Mesodermal cell (in vitro differentiated cells): Measurements from ENCODE around the gene PRDM16.
A peak's percentile ranks its signal among the peaks of the same experiment; 100 is the strongest.

ENCODE experiments used
- H3K27ac ChIP-seq: 2 replicates; pipeline ENCODE4 v1.7.0; 2013; ENCODE audit warnings: mild to moderate bottlenecking, low read depth, low read length, moderate library complexity; ENCODE audit not compliant: severe bottlenecking
- H3K36me3 ChIP-seq: 2 replicates; pipeline ENCODE4 v1.7.1; 2013; ENCODE audit warnings: mild to moderate bottlenecking, low read length, moderate library complexity; ENCODE audit not compliant: control insufficient read depth, insufficient read depth
- H3K4me1 ChIP-seq: one replicate; pipeline ENCODE4 v1.7.1; 2013; ENCODE audit warnings: mild to moderate bottlenecking, low read length; ENCODE audit not compliant: insufficient read depth, control insufficient read depth, poor library complexity, severe bottlenecking
- H3K4me3 ChIP-seq: 2 replicates; pipeline ENCODE4 v1.7.0; 2013; ENCODE audit warnings: low read length, control low read depth, mild to moderate bottlenecking; ENCODE audit not compliant: insufficient read depth, poor library complexity, severe bottlenecking; ENCODE audit errors: extremely low read depth
- H3K9me3 ChIP-seq: 2 replicates; pipeline ENCODE4 v1.7.1; 2013; ENCODE audit warnings: mild to moderate bottlenecking, low read length, moderate library complexity; ENCODE audit not compliant: control insufficient read depth
- WGBS, 2 experiments: methylation state at CpG; one replicate each; pipeline ENCODE4 v1.1.5; 2013; ENCODE audit warnings: missing lambda C conversion rate in 2 of 2; ENCODE audit not compliant: insufficient coverage in 2 of 2; 5-methylcytosine and 5-hydroxymethylcytosine counted together

Gene PRDM16

DNA sequence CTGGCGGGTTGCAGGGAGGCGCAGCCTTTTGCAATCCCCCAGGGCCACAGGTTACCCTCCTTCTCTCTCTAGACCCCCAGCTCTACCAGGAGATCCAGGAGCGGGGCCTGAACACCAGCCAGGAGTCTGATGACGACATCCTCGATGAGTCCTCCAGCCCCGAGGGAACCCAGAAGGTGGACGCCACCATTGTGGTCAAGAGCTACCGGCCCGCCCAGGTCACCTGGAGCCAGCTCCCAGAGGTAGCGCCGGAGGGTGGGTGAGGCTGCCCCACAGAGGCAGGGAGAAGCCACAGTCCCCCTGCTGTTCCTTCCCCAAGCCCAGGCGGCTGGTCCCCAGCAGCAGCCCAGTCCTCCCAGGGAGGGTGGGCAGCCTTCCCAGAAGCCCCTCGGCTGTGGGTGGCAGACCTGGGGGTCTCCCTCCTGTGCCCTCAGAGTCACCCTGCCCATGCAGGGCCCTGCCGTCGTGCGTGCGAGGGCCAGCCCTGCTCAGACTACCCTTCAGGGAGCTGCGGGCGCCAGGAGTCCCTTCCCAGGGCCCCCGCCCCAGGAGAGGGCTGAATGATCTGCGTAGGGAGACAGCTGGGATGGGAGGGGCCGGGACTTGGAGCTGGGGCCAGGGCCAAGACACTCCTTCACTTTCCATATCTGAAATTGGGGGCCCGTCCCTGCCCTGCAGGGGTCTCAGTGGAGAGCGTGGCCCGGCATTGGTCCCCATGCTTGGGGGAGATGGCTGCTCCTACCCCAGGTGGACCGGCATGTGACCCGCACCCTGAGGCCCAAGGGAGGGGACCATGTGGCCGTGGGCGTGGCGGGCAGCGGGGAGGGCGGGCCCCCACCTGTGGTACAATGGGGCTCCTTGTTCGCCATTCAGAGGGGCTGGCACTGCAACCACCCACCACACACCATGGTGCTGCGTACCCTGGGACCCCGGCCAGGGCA lies 398.4 kb downstream of the PRDM16 start:
- WGBS, 2 experiments = 93 to 94% methylated on average over 33 to 34 of the region's 35 CpGs
- H3K4me3 ChIP-seq = no peak overlapping the region
- H3K9me3 ChIP-seq = no peaks in the 10 kb centered on the region
- H3K27ac ChIP-seq = no peak overlapping the region
- H3K4me1 ChIP-seq = peaks cover 15% of the 10 kb centered on the region
- H3K36me3 ChIP-seq = no peaks in the 10 kb centered on the region

DNA sequence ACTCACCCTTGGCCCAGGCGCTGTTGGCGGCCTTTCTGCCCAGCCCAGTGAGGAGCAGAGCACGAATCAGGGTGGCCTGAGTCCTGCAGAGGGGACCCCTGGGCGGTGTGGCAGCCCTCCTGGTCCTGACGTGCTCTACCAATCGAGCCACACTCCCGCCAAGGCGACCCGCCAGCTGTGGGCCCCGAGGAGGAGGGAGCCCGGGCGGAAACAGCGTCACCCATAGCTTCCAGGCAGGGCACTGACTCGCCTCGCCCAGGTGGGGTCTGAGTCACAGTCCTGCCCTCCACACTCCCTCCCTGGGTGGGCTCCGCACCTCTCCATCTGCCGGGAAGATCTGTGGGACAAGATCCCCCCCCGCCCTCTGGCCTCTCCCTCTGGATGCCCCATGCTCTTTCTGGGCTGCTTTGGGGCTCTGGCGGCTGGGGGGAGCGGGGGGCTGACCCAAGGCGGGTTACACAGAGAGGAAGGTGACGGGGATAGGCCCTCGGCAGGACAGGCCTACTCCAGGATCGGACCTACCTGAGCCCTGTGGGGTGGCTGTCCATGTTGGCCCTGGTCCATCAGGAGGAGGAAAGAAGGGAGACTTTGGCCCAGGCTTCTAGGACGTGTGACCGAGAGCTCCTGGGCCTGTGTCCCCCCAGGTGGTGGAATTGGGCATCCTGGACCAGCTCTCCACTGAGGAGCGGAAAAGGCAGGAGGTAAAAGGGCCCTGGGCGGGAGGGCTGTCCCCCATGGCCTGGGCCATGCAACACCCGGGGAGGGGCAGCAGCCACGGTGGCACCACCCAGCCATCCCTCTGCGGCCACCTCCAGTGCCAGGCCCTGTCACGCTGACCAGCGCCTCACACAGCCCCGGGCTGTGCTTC lies 399.5 kb downstream of the PRDM16 start:
- 89 to 92% methylated on average over 28 to 31 of the region's 34 CpGs for WGBS, 2 experiments
- Histone ChIP-seq H3K36me3 (no peaks in the 10 kb centered on the region), H3K4me1 (peaks cover 15% of the 10 kb centered on the region), H3K27ac (no peak overlapping the region), H3K4me3 (no peak overlapping the region), H3K9me3 (no peaks in the 10 kb centered on the region)

DNA sequence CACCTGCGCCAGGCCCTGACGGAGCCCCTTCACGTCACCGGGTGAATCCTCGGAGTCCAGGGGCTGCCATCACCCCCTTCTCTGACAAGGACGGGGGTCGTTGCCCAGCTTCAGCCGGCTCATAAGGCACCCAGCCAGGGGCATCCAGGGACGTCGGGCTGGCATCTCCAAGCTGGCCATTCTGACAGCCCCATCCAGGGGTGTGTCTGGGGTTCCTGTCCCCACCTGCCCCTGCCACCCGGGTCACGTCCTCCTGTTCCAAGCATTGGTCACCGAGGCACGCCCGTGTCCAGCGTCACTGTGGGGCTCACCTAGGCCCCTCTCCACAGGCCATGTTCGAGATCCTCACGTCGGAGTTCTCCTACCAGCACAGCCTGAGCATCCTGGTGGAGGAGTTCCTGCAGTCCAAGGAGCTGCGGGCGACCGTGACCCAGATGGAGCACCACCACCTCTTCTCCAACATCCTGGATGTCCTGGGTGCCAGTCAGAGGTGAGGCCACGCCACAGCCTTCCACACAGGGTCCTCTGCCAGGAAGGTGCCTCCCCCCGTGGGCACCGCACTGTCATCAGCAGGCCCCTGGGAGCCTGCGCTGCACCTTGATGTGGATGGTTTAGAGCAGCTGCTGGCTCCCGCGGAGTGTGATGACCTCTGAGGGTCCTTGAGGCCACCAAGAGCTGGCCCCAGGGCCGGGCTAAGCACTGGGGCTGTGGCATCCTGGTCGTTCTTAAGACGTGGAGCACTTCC lies 400.3 kb downstream of the PRDM16 start:
- Histone ChIP-seq H3K4me3 (no peak overlapping the region), H3K9me3 (no peaks in the 10 kb centered on the region), H3K36me3 (no peaks in the 10 kb centered on the region), H3K27ac (no peak overlapping the region), H3K4me1 (peaks cover 15% of the 10 kb centered on the region)
- 95% methylated on average over 28 to 29 of the region's 31 CpGs for WGBS, 2 experiments

DNA sequence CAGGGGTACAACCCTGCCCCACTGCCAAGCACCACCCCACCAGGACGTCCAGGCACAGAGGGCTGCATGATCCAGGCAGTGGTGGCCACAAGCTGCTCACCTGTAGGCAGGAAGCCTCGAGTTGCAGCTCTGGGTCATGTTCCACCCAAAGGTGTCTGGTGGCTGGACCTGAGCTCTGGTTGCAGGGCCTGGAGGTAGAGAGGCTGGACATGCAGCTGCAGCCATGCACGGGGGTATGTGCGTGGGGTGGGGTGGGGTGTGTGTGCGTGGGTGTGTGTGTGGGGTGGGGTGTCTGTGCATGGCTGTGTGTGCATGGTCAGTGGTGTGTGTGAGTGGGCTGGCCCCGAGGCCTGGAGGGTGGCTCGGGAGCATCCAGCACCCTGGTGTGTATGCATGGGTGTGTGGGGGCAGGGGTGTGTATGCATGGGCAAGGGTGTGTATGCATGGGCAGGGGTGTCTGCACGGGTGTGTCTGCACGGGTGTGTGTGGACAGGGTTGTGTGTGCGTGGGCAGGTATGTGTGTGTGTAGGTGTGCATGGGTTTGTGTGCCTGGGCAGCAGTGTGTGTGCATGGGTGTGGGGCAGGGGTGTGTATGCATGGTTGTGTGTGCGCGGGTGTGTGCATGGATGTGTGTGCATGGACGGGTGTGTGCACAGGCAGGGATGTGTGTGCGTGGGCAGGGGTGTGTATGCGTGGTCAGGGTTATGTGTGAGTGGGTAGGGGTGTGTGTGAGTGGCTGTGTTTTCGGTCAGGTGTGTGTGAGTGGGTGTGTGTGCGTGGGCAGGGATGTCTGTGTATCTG lies 401.0 kb downstream of the PRDM16 start:
- Histone ChIP-seq H3K36me3 (no peaks in the 10 kb centered on the region), H3K4me3 (no peak overlapping the region), H3K27ac (no peak overlapping the region), H3K9me3 (no peaks in the 10 kb centered on the region), H3K4me1 (peaks cover 15% of the 10 kb centered on the region)
- 92 to 99% methylated on average over 11 to 17 of the region's 17 CpGs for WGBS, 2 experiments

DNA sequence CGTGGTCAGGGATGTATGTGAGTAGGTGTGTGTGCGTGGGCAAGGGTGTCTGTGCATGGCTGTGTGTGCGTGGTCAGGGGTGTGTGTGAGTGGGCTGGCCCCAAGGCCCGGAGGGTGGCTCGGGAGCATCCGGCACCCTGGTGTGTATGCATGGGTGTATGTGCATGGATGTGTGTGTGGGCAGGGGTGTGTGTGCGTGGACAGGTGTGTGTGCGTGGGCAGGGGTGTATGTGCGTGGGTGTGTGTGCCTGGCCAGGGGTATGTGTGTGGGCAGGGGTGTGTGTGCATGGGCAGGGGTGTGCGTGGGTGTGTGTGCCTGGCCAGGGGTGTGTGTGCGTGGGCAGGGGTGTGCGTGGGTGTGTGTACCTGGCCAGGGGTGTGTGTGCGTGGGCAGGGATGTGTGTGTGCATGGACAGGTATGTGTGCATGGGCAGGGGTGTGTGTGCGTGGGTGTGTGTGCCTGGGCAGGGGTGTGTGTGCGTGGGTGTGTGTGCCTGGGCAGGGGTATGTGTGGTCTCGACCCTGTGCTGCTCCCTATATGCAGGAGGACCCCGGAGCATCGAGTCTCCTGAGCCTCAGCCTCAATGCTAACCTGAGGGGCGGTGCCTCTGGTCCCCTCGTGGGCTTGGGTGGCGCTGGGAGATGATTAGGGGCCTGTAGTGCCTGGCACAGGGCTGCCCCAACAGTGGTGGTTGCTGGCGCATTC lies 401.8 kb downstream of the PRDM16 start:
- Histone ChIP-seq H3K4me3 (no peak overlapping the region), H3K27ac (peak overlapping the region; percentile 98), H3K9me3 (no peaks in the 10 kb centered on the region), H3K36me3 (no peaks in the 10 kb centered on the region), H3K4me1 (peaks cover 15% of the 10 kb centered on the region)
- WGBS, 2 experiments = 78 to 83% methylated on average over 16 to 20 of the region's 22 CpGs

DNA sequence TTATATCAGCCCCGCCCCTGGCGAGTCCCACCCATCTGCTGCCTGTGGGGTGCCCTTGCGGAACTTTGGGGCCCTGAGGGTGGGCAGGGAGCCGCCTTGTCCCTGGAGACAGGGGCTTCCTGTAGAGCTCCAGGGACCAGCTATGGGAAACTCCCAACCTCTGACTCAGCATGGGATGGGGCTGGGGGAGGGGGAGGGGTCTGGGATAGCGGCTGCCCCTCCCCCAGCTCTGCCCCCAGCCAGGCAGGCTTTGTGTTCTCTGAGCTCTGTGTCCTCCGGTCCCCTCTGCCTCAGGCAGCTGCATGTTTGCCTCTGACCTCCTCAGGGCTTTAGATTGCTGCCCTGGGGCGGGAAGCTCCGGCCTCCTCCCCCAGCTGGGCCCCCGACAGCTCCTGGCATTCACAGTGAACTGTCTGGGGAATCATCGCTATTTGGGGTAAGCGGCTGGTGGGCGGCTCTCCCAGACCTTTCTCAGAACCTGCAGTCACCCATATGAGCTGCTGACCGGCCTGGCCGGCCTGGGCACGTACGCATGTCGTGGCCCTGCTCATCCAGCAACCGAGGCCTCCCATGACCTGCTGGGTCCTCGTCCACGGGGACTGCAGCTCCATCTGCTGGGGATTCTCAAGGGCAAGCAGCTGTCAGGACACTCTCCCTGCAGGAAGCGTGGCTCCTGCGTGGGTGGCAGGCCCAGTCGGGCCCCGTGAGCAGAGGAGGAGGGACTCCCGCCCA lies 402.5 kb downstream of the PRDM16 start:
- Histone ChIP-seq H3K9me3 (no peaks in the 10 kb centered on the region), H3K36me3 (no peaks in the 10 kb centered on the region), H3K4me3 (peak overlapping the region; percentile 22), H3K27ac (peak overlapping the region; percentile 98), H3K4me1 (peaks cover 15% of the 10 kb centered on the region)
- 16 to 17% methylated on average over 21 of the region's 25 CpGs for WGBS, 2 experiments

DNA sequence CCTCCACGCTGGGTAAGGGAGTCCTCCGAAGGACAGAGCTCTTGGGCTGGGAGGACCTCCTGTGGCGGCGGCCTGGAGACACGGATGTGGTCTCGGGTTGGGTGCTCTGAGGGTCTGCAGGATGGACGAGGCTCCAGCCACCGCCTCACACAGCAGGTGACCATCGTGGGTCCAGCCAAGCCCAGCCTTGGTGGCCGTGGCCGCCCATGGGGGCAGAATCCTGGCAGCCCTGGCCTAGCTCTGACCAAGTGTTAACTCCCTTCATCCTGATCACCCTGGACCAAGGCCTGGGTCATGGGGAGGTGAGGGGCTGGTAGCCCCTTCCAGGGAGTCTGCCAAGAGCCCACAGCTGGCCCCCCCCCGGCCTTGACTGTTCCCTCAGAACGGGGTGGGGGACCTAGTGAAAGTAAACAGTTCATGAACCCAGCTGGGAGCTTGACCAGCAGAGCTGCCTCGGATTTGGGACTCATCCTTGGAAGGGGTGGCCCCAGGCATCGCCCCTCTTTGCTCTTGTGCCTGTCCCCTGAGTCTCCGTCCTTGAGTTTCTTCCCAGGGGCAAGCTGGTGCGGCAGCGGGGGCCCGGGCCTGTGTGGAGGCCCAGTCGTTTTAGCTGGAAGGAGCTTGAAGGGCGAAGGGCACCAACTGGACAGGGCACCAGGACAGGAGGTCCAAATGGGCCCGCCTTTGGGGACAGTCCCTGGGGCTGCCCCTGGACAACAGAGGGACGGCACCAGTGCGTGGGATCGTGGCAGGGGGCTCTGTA lies 403.3 kb downstream of the PRDM16 start:
- no peaks in the 10 kb centered on the region for H3K36me3 ChIP-seq
- 86 to 87% methylated on average over 22 to 25 of the region's 25 CpGs for WGBS, 2 experiments
- peaks cover 15% of the 10 kb centered on the region for H3K4me1 ChIP-seq
- no peaks in the 10 kb centered on the region for H3K9me3 ChIP-seq
- H3K4me3 ChIP-seq = no peak overlapping the region
- H3K27ac ChIP-seq = peak overlapping the region; percentile 98

DNA sequence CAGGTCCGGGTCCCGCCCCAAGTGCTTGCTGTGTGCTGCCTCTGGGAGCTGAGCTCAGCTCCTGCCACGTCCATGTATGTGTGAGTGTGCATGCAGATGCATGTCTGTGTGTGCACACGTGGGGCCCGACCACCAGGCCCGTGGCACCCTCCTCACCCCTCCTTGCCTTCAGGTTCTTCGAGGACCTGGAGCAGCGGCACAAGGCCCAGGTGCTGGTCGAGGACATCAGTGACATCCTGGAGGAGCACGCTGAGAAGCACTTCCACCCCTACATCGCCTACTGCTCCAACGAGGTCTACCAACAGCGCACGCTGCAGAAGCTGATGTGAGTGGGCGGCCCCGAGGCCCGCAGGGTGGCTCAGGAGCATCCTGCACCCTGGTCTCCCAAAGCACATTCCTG lies 403.9 kb downstream of the PRDM16 start:
- Histone ChIP-seq H3K27ac (no peak overlapping the region), H3K36me3 (no peaks in the 10 kb centered on the region), H3K4me1 (peaks cover 15% of the 10 kb centered on the region), H3K9me3 (no peaks in the 10 kb centered on the region), H3K4me3 (no peak overlapping the region)
- WGBS, 2 experiments = 93 to 95% methylated on average over 9 to 17 of the region's 17 CpGs
